Liver (tissue), 3 donors: ENCODE results near the gene PIH1D2.
"Not testable (repeated sequence)": the region's sequence is repeated elsewhere in the genome, so short reads cannot be mapped to it uniquely, and the experiment has no call there.

Experiments
- EGR1 ChIP-seq, 2 donors: IDR thresholded peaks; 2 replicates each; pipeline ENCODE4 v1.6.1; 2016 to 2018; ENCODE audit warnings: antibody characterized with exemption in 2 of 2, low read depth in 2 of 2
- GABPA ChIP-seq, 2 donors: IDR thresholded peaks in 1 of 2; conservative IDR thresholded peaks in 1 of 2; 2 replicates each; pipeline ENCODE4 v1.6.1; 2016; ENCODE audit warnings: antibody characterized with exemption in 2 of 2, mild to moderate bottlenecking in 1 of 2, moderate library complexity in 1 of 2
- JUND ChIP-seq, 2 donors: IDR thresholded peaks; 2 replicates each; pipeline ENCODE4 v1.6.1; 2016; ENCODE audit warnings: antibody characterized with exemption in 2 of 2
- RAD21 ChIP-seq, 2 donors: IDR thresholded peaks; 2 replicates each; pipeline ENCODE4 v1.6.1; 2016; ENCODE audit warnings: antibody characterized with exemption in 2 of 2, mild to moderate bottlenecking in 2 of 2
- RXRA ChIP-seq, 2 donors: IDR thresholded peaks; 2 replicates each; pipeline ENCODE4 v1.6.1; 2017 to 2018; ENCODE audit warnings: antibody characterized with exemption in 2 of 2, mild to moderate bottlenecking in 1 of 2
- SP1 ChIP-seq: IDR thresholded peaks from 2 replicates; pipeline ENCODE4 v1.6.1; 2018; ENCODE audit warnings: antibody characterized with exemption, mild to moderate bottlenecking
- YY1 ChIP-seq: IDR thresholded peaks from 2 replicates; pipeline ENCODE4 v1.6.1; 2016; ENCODE audit warnings: antibody characterized with exemption, mild to moderate bottlenecking
- TF ChIP-seq, protein P1 (sequence below): fragments of 150-350 bp; IDR thresholded peaks from 2 replicates; pipeline ENCODE4 v1.5.1; 2017; ENCODE audit warnings: improper control_type of control experiment, low read depth, low read length; ENCODE audit not compliant: missing input control
- TF ChIP-seq, protein P2 (sequence below): IDR thresholded peaks from 2 replicates; pipeline ENCODE4 v1.6.1; 2016; ENCODE audit warnings: antibody characterized with exemption
- TF ChIP-seq, protein P3 (sequence below): IDR thresholded peaks from 2 replicates; pipeline ENCODE4 v1.6.1; 2016; ENCODE audit warnings: antibody characterized with exemption
- TF ChIP-seq, protein P4 (sequence below): IDR thresholded peaks from 2 replicates; pipeline ENCODE4 v1.6.1; 2016; ENCODE audit warnings: antibody characterized with exemption, mild to moderate bottlenecking
- donor health status: healthy.
- donor health status: healthy.

DNA sequence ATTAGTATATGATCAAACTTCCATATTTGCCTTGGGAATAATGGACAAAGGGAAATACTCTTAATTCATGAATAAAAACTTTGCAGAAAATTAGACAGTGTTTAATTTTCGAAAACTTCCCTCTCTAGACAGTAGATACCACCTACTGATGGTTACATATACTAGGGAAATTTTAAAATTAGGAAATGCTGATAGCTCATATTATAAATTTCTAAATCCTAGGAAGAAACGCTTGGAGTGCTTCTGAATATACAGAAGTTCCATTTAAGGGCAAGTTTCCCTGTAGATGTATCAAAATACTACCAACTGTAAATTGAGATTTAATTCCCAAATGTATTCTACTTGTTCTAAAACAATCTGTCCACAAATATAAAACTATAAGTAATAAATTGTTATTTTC, 21.5 kb upstream of the PIH1D2 start:
- TF ChIP-seq, protein P1, sequence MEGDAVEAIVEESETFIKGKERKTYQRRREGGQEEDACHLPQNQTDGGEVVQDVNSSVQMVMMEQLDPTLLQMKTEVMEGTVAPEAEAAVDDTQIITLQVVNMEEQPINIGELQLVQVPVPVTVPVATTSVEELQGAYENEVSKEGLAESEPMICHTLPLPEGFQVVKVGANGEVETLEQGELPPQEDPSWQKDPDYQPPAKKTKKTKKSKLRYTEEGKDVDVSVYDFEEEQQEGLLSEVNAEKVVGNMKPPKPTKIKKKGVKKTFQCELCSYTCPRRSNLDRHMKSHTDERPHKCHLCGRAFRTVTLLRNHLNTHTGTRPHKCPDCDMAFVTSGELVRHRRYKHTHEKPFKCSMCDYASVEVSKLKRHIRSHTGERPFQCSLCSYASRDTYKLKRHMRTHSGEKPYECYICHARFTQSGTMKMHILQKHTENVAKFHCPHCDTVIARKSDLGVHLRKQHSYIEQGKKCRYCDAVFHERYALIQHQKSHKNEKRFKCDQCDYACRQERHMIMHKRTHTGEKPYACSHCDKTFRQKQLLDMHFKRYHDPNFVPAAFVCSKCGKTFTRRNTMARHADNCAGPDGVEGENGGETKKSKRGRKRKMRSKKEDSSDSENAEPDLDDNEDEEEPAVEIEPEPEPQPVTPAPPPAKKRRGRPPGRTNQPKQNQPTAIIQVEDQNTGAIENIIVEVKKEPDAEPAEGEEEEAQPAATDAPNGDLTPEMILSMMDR = not testable (repeated sequence)
- not testable (repeated sequence) for TF ChIP-seq EGR1 (IDR thresholded peaks at IDR 0.05; ENCODE audit: low read depth in 2 of 2); JUND (IDR thresholded peaks at IDR 0.05); RAD21 (IDR thresholded peaks at IDR 0.05); SP1; YY1; RXRA (IDR thresholded peaks at IDR 0.05); GABPA (IDR thresholded peaks at IDR 0.05 in 1 of 2, conservative IDR thresholded peaks at IDR 0.05 in 1 of 2)
- TF ChIP-seq, protein P2, sequence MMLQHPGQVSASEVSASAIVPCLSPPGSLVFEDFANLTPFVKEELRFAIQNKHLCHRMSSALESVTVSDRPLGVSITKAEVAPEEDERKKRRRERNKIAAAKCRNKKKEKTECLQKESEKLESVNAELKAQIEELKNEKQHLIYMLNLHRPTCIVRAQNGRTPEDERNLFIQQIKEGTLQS = not testable (repeated sequence)
- TF ChIP-seq, protein P3, sequence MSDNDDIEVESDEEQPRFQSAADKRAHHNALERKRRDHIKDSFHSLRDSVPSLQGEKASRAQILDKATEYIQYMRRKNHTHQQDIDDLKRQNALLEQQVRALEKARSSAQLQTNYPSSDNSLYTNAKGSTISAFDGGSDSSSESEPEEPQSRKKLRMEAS = not testable (repeated sequence)
- TF ChIP-seq, protein P4, sequence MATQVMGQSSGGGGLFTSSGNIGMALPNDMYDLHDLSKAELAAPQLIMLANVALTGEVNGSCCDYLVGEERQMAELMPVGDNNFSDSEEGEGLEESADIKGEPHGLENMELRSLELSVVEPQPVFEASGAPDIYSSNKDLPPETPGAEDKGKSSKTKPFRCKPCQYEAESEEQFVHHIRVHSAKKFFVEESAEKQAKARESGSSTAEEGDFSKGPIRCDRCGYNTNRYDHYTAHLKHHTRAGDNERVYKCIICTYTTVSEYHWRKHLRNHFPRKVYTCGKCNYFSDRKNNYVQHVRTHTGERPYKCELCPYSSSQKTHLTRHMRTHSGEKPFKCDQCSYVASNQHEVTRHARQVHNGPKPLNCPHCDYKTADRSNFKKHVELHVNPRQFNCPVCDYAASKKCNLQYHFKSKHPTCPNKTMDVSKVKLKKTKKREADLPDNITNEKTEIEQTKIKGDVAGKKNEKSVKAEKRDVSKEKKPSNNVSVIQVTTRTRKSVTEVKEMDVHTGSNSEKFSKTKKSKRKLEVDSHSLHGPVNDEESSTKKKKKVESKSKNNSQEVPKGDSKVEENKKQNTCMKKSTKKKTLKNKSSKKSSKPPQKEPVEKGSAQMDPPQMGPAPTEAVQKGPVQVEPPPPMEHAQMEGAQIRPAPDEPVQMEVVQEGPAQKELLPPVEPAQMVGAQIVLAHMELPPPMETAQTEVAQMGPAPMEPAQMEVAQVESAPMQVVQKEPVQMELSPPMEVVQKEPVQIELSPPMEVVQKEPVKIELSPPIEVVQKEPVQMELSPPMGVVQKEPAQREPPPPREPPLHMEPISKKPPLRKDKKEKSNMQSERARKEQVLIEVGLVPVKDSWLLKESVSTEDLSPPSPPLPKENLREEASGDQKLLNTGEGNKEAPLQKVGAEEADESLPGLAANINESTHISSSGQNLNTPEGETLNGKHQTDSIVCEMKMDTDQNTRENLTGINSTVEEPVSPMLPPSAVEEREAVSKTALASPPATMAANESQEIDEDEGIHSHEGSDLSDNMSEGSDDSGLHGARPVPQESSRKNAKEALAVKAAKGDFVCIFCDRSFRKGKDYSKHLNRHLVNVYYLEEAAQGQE = not testable (repeated sequence)
